Measurements from ENCODE around the gene LCNL1. TPM values are rescaled to one million over a fixed set of nuclear protein-coding genes. Genes with fewer than 3 reads are reported as not detected.

LCNL1 gene
- polyA plus RNA-seq, 1 donor (not counting 4 experiments of a cell fraction or from before 2014, with no cell fraction given) = not detected

- no peak for TF ChIP-seq EZH2 (IDR thresholded peaks at IDR 0.05; ENCODE audit: low read length)
- no peak for TF ChIP-seq CTCF (optimal IDR thresholded peaks at IDR 0.05 in 1 of 3, IDR thresholded peaks at IDR 0.05 in 1 of 3, conservative IDR thresholded peaks at IDR 0.05 in 1 of 3; ENCODE audit: extremely low read depth in 1 of 3, insufficient read depth in 2 of 3, low read length in 3 of 3)
- no peaks in the 10 kb centered on the region for H3K9me3 ChIP-seq (ENCODE audit: control insufficient read depth, low read depth, low read length)
- dilution Hi-C loops (cut with MboI; ENCODE audit: extremely low pct_ligation_motif_present, low sequenced_read_pairs) = no loop called here
- no peaks in the 10 kb centered on the region for H4K20me1 ChIP-seq (ENCODE audit: control insufficient read depth, extremely low read depth, insufficient read depth, low read length)
- no peak for FAIRE-seq
- no peaks in the 10 kb centered on the region for H3K36me3 ChIP-seq (ENCODE audit: control insufficient read depth in 2 of 2, extremely low read depth in 1 of 2, insufficient read depth in 2 of 2, low read length in 2 of 2)
- H2AFZ ChIP-seq (ENCODE audit: control insufficient read depth, low read length) = no peak overlapping the region
- no peak overlapping the region for H3K4me2 ChIP-seq (ENCODE audit: control insufficient read depth, extremely low read depth, insufficient read depth, low read depth, low read length)
- H3K4me3 ChIP-seq (ENCODE audit: control insufficient read depth in 2 of 3, extremely low read depth in 1 of 3, insufficient read depth in 2 of 3, low read depth in 1 of 3, low read length in 3 of 3) = no peak overlapping the region
- DNase-seq (ENCODE audit: low read depth, low spot score) = no peak
- H3K27ac ChIP-seq (ENCODE audit: control insufficient read depth, insufficient read depth, low read length) = no peak overlapping the region
- H3K27me3 ChIP-seq (ENCODE audit: control insufficient read depth, extremely low read depth, insufficient read depth, low read length) = no peaks in the 10 kb centered on the region
- H3K9ac ChIP-seq (ENCODE audit: control insufficient read depth, extremely low read depth, insufficient read depth, low read length) = no peak overlapping the region
- no peaks in the 10 kb centered on the region for H3K79me2 ChIP-seq (ENCODE audit: control insufficient read depth, insufficient read depth, low read length)
- H3K9me1 ChIP-seq (ENCODE audit: control insufficient read depth, extremely low read depth, insufficient read depth, low read length) = no peaks in the 10 kb centered on the region
- H3K4me1 ChIP-seq (ENCODE audit: control insufficient read depth, extremely low read depth, insufficient read depth, low read length) = no peaks in the 10 kb centered on the region
These were observed 35.2 kb downstream of the LCNL1 start for GRCh38 chr9:137017791-137018497.

- dilution Hi-C loops (cut with MboI; ENCODE audit: extremely low pct_ligation_motif_present, low sequenced_read_pairs) = no loop called here
- FAIRE-seq (no peak), DNase-seq (ENCODE audit: low read depth, low spot score) (no peak)
- Histone ChIP-seq H3K9me3 (ENCODE audit: control insufficient read depth, low read depth, low read length) (no peaks in the 10 kb centered on the region), H3K27ac (ENCODE audit: control insufficient read depth, insufficient read depth, low read length) (no peak overlapping the region), H3K9ac (ENCODE audit: control insufficient read depth, extremely low read depth, insufficient read depth, low read length) (no peak overlapping the region), H2AFZ (ENCODE audit: control insufficient read depth, low read length) (no peak overlapping the region), H3K27me3 (ENCODE audit: control insufficient read depth, extremely low read depth, insufficient read depth, low read length) (no peaks in the 10 kb centered on the region), H3K4me3 (ENCODE audit: control insufficient read depth in 2 of 3, extremely low read depth in 1 of 3, insufficient read depth in 2 of 3, low read depth in 1 of 3, low read length in 3 of 3) (no peak overlapping the region), H4K20me1 (ENCODE audit: control insufficient read depth, extremely low read depth, insufficient read depth, low read length) (no peaks in the 10 kb centered on the region), H3K79me2 (ENCODE audit: control insufficient read depth, insufficient read depth, low read length) (no peaks in the 10 kb centered on the region), H3K36me3 (ENCODE audit: control insufficient read depth in 2 of 2, extremely low read depth in 1 of 2, insufficient read depth in 2 of 2, low read length in 2 of 2) (no peaks in the 10 kb centered on the region), H3K4me1 (ENCODE audit: control insufficient read depth, extremely low read depth, insufficient read depth, low read length) (no peaks in the 10 kb centered on the region), H3K9me1 (ENCODE audit: control insufficient read depth, extremely low read depth, insufficient read depth, low read length) (no peaks in the 10 kb centered on the region), H3K4me2 (ENCODE audit: control insufficient read depth, extremely low read depth, insufficient read depth, low read depth, low read length) (no peak overlapping the region)
- no peak for TF ChIP-seq EZH2 (IDR thresholded peaks at IDR 0.05; ENCODE audit: low read length)
- TF ChIP-seq CTCF (optimal IDR thresholded peaks at IDR 0.05 in 1 of 3, IDR thresholded peaks at IDR 0.05 in 1 of 3, conservative IDR thresholded peaks at IDR 0.05 in 1 of 3; ENCODE audit: extremely low read depth in 1 of 3, insufficient read depth in 2 of 3, low read length in 3 of 3) = peak in 1 of 3 experiments; percentile 50
These were observed 36.2 kb downstream of the LCNL1 start for GRCh38 chr9:137018761-137019559.
